Right lobe of liver (tissue), 6 donors: Measurements from ENCODE around the gene SHISA8. TPM values are rescaled to one million over a fixed set of nuclear protein-coding genes. Genes with fewer than 3 reads are reported as not detected.

Experiments used
- ATAC-seq, 4 donors: fragments of 200-7000 bp; cut with Tn5 transposase; one replicate each; pipeline ENCODE4 v1.9.1; 2020; ENCODE audit warnings: mild to moderate bottlenecking in 4 of 4, moderate library complexity in 4 of 4
- DNase-seq, 3 donors: peaks; one replicate each; pipeline ENCODE4 v3.0.0-alpha.2; 2020
- H3K27ac ChIP-seq, 3 donors: fragments of 200-600 bp; one replicate each; pipeline ENCODE4 v1.8.0; 2022
- H3K27me3 ChIP-seq, 2 donors: fragments of 200-600 bp; one replicate each; pipeline ENCODE4 v1.8.0; 2022
- H3K36me3 ChIP-seq, 4 donors: fragments of 200-600 bp; sonication (generic) in 1 of 4; one replicate each; pipeline versions ENCODE4 v1.5.1 to v1.8.0; 2017 to 2022; ENCODE audit warnings: control low read depth in 1 of 4
- H3K4me1 ChIP-seq, 4 donors: fragments of 200-600 bp; sonication (generic) in 1 of 4; one replicate each; pipeline versions ENCODE4 v1.5.1 to v1.8.0; 2017 to 2022; ENCODE audit warnings: control low read depth in 1 of 4
- H3K4me3 ChIP-seq, 3 donors: fragments of 200-600 bp; one replicate each; pipeline ENCODE4 v1.8.0; 2022
- H3K9me3 ChIP-seq, 4 donors: fragments of 200-600 bp; sonication (generic) in 1 of 4; one replicate each; pipeline versions ENCODE4 v1.5.1 to v1.8.0; 2017 to 2022; ENCODE audit warnings: control low read depth in 1 of 4
- POLR2A ChIP-seq: fragments of 450-650 bp; IDR thresholded peaks from one replicate; pipeline ENCODE4 v1.6.1; 2017; ENCODE audit warnings: antibody characterized with exemption, mild to moderate bottlenecking
- WGBS: methylation state at CpG from one replicate; pipeline ENCODE4 v1.1.6; 2018; ENCODE audit warnings: low coverage, low lambda C conversion rate; ENCODE audit not compliant: insufficient coverage; ENCODE audit errors: missing lambda C conversion rate; 5-methylcytosine and 5-hydroxymethylcytosine counted together
- intact Hi-C, 2 donors: fragments of 100-400 bp; cut with DNase I; formaldehyde crosslinking; loops; one replicate each; pipeline versions ENCODE4 v1.11.2 to v1.14.1; 2022
- total RNA-seq, 6 experiments: library from RNA; depleted of rRNA in 2 of 6; stranded (reverse); fragments of >200 nt in 2 of 6; fragmentation: NEBNext Ultra II Directional in 3 of 6; extraction: Animal tissue kit (Norgen Biotek cat#: 25700) in 3 of 6; gene quantifications; one replicate each; pipeline versions ENCODE4 v1.1.0 to v1.2.4, GENCODE V29; 2016 to 2023
- TF ChIP-seq, protein P1 (sequence below), 4 donors: fragments of 200-600 bp in 3 of 4; fragments of 450-650 bp in 1 of 4; IDR thresholded peaks; one replicate each; pipeline versions ENCODE4 v1.5.1 to v1.8.0; 2016 to 2022; ENCODE audit warnings: antibody characterized with exemption in 4 of 4, mild to moderate bottlenecking in 2 of 4
- donor health status: DM: no; HTN: yes; CAD: no.
- donor health status: DM: no; HTN: no; CAD: no.
- donor health status: DM: no; HTN: no; CAD: no.
- donor health status: DM: no; HTN: yes; CAD: no.
- donor health status: DM: no; HTN: yes; CAD: no.

SHISA8 gene
- total RNA-seq, 6 experiments from 2014 or later = not detected

DNA sequence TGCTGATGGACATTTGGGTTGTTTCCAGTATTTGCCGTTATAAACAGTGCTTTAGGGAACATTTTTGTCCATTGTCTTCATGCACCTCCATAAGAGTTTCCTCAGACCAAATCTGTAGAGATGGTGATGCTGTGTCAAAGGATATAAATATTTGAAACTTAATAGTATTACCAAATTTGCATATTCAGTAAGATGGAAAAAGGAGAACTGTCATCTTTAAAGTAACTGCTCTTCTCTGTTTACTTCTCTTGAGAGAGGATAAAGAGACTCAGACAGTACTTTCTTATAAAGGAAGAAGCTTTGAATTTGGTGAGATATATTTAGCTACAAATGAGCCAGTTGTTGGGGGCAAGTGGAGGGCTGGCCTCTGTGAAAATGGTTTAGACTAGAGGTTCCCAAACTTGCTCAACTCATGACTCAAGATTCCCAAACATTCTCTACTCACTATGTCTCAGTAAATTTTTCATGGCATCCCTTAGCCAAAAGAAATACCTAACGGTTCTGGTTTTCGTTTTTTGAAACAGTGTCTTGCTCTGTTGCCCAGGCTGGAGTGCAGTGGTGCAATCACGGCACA, 26.2 kb downstream of the SHISA8 start:
- Histone ChIP-seq H3K36me3 (peaks cover 13 to 93% (median 43%) of the 10 kb centered on the region in 4 donors), H3K9me3 (no peaks in the 10 kb centered on the region), H3K27ac (no peak overlapping the region), H3K4me3 (no peak overlapping the region), H3K27me3 (no peaks in the 10 kb centered on the region), H3K4me1 (no peaks in the 10 kb centered on the region)
- WGBS = 78% methylated on average over 4 of the region's 4 CpGs
- ATAC-seq (no peak), DNase-seq (no peak)
- TF ChIP-seq POLR2A = no peak
- TF ChIP-seq, protein P1, sequence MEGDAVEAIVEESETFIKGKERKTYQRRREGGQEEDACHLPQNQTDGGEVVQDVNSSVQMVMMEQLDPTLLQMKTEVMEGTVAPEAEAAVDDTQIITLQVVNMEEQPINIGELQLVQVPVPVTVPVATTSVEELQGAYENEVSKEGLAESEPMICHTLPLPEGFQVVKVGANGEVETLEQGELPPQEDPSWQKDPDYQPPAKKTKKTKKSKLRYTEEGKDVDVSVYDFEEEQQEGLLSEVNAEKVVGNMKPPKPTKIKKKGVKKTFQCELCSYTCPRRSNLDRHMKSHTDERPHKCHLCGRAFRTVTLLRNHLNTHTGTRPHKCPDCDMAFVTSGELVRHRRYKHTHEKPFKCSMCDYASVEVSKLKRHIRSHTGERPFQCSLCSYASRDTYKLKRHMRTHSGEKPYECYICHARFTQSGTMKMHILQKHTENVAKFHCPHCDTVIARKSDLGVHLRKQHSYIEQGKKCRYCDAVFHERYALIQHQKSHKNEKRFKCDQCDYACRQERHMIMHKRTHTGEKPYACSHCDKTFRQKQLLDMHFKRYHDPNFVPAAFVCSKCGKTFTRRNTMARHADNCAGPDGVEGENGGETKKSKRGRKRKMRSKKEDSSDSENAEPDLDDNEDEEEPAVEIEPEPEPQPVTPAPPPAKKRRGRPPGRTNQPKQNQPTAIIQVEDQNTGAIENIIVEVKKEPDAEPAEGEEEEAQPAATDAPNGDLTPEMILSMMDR (IDR thresholded peaks at IDR 0.05) = no peak
- intact Hi-C loops = no loop called here

DNA sequence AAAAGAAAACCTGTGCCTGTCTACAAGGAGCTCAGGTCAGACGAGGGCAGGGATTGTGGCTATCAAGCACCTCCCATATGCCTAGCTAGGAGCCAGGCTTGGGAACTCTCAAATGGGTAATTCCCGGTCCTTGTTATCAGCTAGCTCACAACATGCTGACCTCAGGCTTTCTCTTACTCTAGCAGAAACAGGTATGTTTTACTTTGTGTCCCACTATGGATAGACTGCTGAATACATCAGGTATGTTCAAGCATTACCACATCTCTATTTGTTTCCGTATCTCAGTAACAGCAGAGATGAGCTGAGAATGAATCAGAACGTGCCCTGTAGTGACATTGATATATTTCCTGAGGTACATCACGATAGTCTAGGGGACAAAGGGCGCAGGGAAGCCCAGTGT, 29.4 kb downstream of the SHISA8 start:
- Histone ChIP-seq H3K36me3 (peaks cover 15 to 98% (median 44%) of the 10 kb centered on the region in 4 donors), H3K27me3 (no peaks in the 10 kb centered on the region), H3K4me3 (no peak overlapping the region), H3K9me3 (no peaks in the 10 kb centered on the region), H3K27ac (no peak overlapping the region), H3K4me1 (no peaks in the 10 kb centered on the region)
- 61% methylated on average over 5 of the region's 6 CpGs for WGBS
- TF ChIP-seq, protein P1 (IDR thresholded peaks at IDR 0.05) = no peak
- TF ChIP-seq POLR2A = no peak
- ATAC-seq (no peak), DNase-seq (no peak)
- intact Hi-C loops = no loop called here

DNA sequence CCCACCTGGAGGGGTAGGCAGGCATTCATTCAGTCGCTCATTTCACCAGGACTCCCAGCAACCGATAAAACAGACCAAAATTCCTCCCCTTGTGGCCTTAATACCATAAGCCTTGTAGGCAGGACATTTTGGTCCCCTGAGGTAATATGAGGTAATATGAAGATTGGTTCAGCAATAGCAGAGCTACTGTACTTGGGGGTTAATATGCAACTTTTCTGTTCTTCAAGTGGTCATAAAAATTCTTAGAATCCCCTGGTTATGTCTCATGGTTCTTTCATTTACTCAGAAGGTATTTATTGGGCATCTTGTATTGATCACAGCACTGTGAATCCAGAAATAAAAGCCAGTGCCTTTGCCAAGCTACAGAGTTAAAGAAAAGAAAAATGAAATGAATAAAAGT, 29.8 kb downstream of the SHISA8 start:
- H3K27ac ChIP-seq = no peak overlapping the region
- WGBS = 92% methylated on average over 2 of the region's 2 CpGs
- no peaks in the 10 kb centered on the region for H3K27me3 ChIP-seq
- TF ChIP-seq, protein P1 (IDR thresholded peaks at IDR 0.05) = no peak
- TF ChIP-seq POLR2A = no peak
- no peak for ATAC-seq
- intact Hi-C loops = no loop called here
- peaks cover 15 to 97% (median 46%) of the 10 kb centered on the region in 4 donors for H3K36me3 ChIP-seq
- H3K4me1 ChIP-seq = no peaks in the 10 kb centered on the region
- H3K9me3 ChIP-seq = no peaks in the 10 kb centered on the region
- no peak for DNase-seq
- H3K4me3 ChIP-seq = no peak overlapping the region

DNA sequence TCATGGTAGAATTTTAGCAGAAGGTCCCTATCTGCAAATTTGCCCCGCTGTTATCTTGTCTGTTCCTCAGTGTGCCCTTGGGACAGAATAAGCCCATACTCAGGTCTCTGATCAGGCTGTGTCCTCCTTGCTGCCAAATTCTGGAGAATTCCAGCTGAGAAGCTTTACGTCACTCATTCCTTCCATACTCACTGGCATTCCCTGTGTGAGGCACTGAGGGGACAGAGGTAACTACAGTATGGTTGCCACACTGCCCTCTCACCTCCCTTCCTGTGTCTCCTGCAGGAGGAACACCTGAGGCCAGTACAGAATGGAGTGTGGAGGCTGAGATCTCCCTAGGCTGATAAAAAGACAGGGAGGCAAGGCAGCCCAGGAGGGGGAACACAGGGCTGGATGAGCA, 31.5 kb downstream of the SHISA8 start:
- Histone ChIP-seq H3K4me3 (no peak overlapping the region), H3K27ac (no peak overlapping the region), H3K27me3 (no peaks in the 10 kb centered on the region), H3K36me3 (peaks cover 15 to 96% (median 51%) of the 10 kb centered on the region in 4 donors), H3K9me3 (no peaks in the 10 kb centered on the region), H3K4me1 (no peaks in the 10 kb centered on the region)
- no peak for ATAC-seq
- WGBS = no CpG with 5 or more reads among the region's 2 CpGs
- DNase-seq = no peak
- TF ChIP-seq, protein P1 (IDR thresholded peaks at IDR 0.05) = no peak
- TF ChIP-seq POLR2A = no peak
- intact Hi-C loops = no loop called here

DNA sequence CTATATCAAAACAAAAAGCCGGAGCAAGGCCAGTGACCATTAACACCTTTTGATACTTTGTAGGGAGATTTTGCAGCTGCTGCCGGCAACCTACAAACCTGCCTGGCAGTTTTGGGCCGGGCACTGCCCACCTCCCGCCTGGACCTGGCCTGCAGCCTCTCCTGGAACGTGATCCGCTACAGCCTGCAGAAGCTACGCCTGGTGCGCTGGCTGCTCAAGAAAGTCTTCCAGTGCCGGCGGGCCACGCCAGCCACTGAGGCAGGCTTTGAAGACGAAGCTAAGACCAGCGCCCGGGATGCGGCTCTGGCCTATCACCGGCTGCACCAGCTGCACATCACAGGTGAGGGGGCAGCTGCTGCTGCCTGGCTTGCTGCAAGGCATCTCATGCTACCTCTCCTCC, 34.2 kb downstream of the SHISA8 start:
- DNase-seq (no peak), ATAC-seq (no peak)
- 99% methylated on average over 7 of the region's 16 CpGs for WGBS
- peaks cover 8 to 97% (median 47%) of the 10 kb centered on the region in 4 donors for H3K36me3 ChIP-seq
- H3K9me3 ChIP-seq = no peaks in the 10 kb centered on the region
- no peak overlapping the region for H3K27ac ChIP-seq
- H3K4me1 ChIP-seq = peaks cover 0 to 7% (median 0%) of the 10 kb centered on the region in 4 donors
- TF ChIP-seq, protein P1 (IDR thresholded peaks at IDR 0.05) = no peak
- TF ChIP-seq POLR2A = no peak
- H3K27me3 ChIP-seq = no peaks in the 10 kb centered on the region
- H3K4me3 ChIP-seq = no peak overlapping the region
- intact Hi-C loops = no loop called here
